LNCAP (cell line): ENCODE measurements around the gene GANC.
A peak's percentile ranks its signal among the peaks of the same experiment; 100 is the strongest.

Experiments used
- TF ChIP-seq, protein P1 (sequence below): fragments of 450-650 bp; IDR thresholded peaks from 2 replicates; pipeline ENCODE4 v1.5.1; 2017; ENCODE audit warnings: mild to moderate bottlenecking

GANC gene

GRCh38 chr15:42375941-42376340 is 102.9 kb downstream of the GANC start:
- TF ChIP-seq, protein P1, sequence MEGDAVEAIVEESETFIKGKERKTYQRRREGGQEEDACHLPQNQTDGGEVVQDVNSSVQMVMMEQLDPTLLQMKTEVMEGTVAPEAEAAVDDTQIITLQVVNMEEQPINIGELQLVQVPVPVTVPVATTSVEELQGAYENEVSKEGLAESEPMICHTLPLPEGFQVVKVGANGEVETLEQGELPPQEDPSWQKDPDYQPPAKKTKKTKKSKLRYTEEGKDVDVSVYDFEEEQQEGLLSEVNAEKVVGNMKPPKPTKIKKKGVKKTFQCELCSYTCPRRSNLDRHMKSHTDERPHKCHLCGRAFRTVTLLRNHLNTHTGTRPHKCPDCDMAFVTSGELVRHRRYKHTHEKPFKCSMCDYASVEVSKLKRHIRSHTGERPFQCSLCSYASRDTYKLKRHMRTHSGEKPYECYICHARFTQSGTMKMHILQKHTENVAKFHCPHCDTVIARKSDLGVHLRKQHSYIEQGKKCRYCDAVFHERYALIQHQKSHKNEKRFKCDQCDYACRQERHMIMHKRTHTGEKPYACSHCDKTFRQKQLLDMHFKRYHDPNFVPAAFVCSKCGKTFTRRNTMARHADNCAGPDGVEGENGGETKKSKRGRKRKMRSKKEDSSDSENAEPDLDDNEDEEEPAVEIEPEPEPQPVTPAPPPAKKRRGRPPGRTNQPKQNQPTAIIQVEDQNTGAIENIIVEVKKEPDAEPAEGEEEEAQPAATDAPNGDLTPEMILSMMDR: no peak

- TF ChIP-seq, protein P1: no peak
Observed at GRCh38 chr15:42378011-42378410, 105.0 kb downstream of the GANC start.

DNA sequence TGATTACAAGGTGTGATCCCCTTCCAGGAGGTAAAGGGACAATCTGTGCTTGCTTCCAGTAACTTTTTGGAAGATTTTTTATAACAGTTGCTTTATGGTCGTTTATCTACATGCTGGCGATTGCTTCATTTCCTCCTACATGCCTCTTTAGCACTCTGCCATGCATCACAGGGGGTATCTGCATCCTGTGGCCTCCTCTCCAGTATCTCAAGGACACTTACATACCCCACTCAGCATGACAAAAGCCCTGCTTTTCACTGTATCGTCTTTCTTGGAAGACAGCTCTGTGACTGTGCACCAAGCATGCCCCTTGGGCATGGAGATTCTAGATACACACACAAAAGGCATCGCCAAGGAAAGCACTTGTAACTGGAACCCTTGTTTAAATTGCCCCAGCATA is 111.6 kb downstream of the GANC start:
- TF ChIP-seq, protein P1: no peak

DNA sequence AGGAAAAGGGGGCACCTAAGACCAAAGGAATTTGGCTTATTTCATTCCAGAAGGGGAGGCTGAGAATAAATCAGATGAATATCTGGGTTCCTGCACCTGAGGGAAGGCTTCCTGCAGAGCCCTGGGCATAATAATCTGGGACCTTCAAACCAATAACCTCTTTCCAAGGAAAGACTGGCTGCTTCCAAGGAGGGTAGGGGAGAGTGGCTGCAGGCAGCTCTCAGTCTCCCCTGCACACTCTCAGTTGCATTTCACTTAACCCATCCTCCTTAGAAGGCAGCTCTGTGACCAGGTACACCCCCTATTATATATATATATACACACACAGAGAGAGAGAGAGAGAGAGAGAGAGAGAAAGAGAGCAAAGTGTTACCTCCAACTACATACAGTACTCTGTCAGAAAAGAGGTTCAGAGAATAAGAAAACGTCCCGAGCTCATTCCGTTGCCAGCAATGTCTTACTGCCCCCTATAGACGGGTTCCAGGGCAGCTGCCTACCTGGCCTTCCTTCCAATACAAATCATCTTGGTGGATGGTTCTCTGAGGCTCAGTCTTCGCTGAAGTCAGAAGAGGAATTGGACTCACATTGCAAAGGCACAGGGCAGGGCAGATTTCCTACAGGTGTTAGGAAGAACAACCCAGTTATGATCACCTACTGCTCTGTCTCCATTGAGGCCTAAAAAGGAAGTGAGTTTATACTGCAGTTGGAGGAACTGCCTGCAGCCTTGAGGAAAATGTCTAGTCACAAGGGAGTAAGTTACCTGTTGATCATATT is 112.4 kb downstream of the GANC start:
- TF ChIP-seq, protein P1: peak; percentile 92

DNA sequence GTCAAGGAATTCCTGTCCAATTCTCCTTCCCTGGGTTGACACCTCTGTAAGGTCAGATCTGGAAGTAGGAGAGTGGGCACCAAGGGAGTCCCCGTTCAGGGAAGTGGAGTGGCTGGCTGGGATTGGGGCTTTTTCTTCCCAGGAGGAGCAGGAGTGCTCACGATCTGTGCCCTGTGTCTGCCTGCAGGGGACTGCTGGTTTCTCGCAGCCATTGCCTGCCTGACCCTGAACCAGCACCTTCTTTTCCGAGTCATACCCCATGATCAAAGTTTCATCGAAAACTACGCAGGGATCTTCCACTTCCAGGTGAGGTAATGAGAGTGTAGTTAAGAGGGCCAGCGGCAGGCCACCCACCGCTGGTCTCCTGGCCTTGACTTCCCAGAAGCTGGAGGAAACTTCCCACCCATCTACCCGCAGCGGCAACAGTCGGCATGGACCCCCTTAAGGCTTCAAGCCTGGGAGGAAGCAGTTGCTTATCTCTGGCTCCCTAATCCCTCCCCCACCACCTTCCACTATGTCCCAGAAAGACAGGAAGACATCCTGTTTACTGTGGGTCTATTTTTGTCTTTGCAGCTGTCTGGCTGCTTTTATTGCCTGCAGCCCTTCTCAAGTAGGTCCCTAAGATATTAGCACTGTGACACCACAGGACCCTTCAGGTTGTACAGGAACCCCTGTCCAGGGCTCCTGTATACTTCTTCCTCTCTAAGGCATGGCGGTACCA is 113.1 kb downstream of the GANC start:
- TF ChIP-seq, protein P1: no peak

DNA sequence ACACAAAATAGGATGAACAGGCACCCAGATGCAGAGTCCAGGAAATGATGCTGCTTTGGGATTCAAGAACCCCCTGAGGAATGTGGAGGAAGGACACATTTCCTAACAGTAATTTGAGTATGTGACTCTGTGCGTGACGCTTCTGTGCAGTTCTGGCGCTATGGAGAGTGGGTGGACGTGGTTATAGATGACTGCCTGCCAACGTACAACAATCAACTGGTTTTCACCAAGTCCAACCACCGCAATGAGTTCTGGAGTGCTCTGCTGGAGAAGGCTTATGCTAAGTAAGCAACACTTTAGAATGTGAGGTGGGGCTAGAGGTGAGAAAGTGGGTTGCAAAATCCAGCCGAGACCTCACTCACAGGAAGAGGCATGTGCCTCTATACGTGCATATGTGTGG is 114.6 kb downstream of the GANC start:
- TF ChIP-seq, protein P1: no peak

DNA sequence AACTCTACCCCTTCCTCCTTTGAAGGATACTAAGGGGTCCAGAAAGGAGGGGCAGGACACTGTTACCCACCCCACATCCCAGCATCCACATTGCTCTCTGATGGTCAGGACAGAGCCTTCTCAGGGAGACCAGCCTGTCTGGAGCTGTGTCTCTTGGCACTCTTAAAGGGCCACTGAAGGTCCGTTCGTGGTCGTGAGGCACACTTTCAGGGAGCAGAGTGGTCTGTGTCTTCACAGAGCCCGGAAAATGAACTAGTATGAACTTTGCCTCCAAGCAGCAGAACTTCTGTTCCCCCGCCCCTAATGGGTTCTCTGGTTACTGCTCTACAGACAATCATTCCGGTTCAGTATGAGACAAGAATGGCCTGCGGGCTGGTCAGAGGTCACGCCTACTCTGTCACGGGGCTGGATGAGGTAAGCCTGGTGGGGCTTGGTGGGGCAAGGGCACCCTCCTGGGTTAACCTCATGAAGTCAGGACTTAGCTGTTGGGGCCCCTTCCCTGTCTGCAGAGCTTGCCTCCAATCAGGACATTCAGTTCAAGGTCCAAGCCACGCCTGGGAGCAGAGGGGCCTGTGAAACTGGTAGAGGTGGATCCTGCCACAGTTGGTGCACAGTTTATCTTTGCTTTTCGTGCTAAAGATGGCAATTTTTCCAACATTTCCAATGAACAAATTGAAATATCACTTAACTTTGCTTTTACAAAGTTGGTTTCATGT is 119.5 kb downstream of the GANC start:
- TF ChIP-seq, protein P1: no peak
